ENCODE data around the gene FGFBP2. TPM values are rescaled to one million over a fixed set of nuclear protein-coding genes. Genes with fewer than 3 reads are reported as not detected.

FGFBP2 gene
- total and polyA plus RNA-seq, 7 donors, result 1.8 to 17.1 (median 3.9) TPM

DNA sequence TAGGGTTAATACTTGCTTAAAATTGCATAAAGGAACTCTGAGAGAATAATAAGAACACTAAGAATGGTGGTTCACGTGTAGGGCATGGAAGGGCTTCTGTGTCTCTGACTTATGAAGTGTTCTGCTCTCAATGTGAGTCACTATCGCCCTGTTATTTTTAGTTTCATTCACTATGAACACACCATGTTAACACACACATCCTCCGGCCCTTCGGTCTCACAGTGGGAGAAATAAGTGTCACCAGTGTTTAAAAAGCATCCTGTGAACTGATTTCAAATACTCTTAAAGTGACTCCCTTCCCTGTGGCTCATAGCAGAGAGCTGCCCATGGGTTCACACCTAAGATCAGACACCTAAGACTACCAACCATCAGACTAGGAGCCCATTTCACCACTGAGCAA lies 33.8 kb upstream of the FGFBP2 start:
- H3K27me3 ChIP-seq, result no peaks in the 10 kb centered on the region
- H3K27ac ChIP-seq, result no peak overlapping the region
- DNase-seq, result no peak
- no peak overlapping the region for H3K4me3 ChIP-seq
- H3K4me1 ChIP-seq, result peaks cover 0 to 11% (median 6%) of the 10 kb centered on the region in 4 donors
- 66 to 69% methylated on average over 4 of the region's 4 CpGs for WGBS, 2 donors
- TF ChIP-seq, protein P1, sequence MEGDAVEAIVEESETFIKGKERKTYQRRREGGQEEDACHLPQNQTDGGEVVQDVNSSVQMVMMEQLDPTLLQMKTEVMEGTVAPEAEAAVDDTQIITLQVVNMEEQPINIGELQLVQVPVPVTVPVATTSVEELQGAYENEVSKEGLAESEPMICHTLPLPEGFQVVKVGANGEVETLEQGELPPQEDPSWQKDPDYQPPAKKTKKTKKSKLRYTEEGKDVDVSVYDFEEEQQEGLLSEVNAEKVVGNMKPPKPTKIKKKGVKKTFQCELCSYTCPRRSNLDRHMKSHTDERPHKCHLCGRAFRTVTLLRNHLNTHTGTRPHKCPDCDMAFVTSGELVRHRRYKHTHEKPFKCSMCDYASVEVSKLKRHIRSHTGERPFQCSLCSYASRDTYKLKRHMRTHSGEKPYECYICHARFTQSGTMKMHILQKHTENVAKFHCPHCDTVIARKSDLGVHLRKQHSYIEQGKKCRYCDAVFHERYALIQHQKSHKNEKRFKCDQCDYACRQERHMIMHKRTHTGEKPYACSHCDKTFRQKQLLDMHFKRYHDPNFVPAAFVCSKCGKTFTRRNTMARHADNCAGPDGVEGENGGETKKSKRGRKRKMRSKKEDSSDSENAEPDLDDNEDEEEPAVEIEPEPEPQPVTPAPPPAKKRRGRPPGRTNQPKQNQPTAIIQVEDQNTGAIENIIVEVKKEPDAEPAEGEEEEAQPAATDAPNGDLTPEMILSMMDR (IDR thresholded peaks at IDR 0.05), result no peak
- TF ChIP-seq POLR2A (IDR thresholded peaks at IDR 0.05), result no peak
- TF ChIP-seq EP300 (IDR thresholded peaks at IDR 0.05), result no peak
- no peak for TF ChIP-seq POLR2AphosphoS5 (IDR thresholded peaks at IDR 0.05)
- intact Hi-C loops (cut with DNase I), result no loop called here
- H3K36me3 ChIP-seq, result no peaks in the 10 kb centered on the region
- no peaks in the 10 kb centered on the region for H3K9me3 ChIP-seq

DNA sequence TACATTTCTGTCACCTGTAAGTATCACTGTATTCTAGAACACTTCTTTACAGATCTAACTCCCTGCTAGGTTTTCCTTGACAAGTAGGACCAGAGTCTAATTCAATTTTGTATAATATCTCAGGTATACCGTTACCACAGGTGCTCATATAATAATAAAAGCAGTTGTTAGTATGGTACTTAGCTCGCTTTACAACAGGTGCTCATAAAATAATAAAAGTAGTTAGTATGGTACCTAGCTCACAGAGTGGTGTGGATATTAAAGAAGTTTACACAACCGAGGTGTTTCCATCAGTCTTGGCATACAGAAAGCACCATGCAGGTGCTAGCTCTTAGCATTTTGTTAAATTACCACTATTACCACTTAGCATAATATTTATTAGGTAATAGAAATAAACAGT lies 32.9 kb upstream of the FGFBP2 start:
- 16 to 65% methylated on average over 3 of the region's 3 CpGs for WGBS, 2 donors
- no peaks in the 10 kb centered on the region for H3K9me3 ChIP-seq
- no peaks in the 10 kb centered on the region for H3K27me3 ChIP-seq
- TF ChIP-seq POLR2AphosphoS5 (IDR thresholded peaks at IDR 0.05) (no peak), EP300 (IDR thresholded peaks at IDR 0.05) (no peak), POLR2A (IDR thresholded peaks at IDR 0.05) (no peak)
- TF ChIP-seq, protein P1 (IDR thresholded peaks at IDR 0.05), result no peak
- no peak overlapping the region for H3K27ac ChIP-seq
- no peak for DNase-seq
- peaks cover 0 to 3% (median 2%) of the 10 kb centered on the region in 4 donors for H3K4me1 ChIP-seq
- intact Hi-C loops (cut with DNase I), result no loop called here
- no peak overlapping the region for H3K4me3 ChIP-seq
- no peaks in the 10 kb centered on the region for H3K36me3 ChIP-seq

DNA sequence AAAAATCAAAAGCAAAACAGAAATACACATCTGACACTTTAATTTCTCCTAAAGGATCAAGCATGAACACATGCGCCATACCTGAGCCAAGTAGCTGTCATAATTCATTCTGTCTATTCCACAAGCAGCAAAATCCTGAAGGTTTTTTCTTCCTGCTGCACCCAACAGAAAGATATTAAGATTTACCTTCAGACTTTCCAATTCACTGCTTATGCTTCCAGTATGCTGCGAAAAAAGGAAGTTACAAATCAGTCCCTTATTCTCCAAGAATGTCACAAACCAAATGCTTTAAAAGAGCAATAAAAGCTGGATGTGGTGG lies 29.2 kb upstream of the FGFBP2 start:
- Histone ChIP-seq H3K4me3 (no peak overlapping the region), H3K4me1 (no peaks in the 10 kb centered on the region), H3K9me3 (no peaks in the 10 kb centered on the region), H3K27me3 (no peaks in the 10 kb centered on the region), H3K27ac (no peak overlapping the region), H3K36me3 (no peaks in the 10 kb centered on the region)
- 61 to 69% methylated on average over 2 of the region's 2 CpGs for WGBS, 2 donors
- intact Hi-C loops (cut with DNase I), result no loop called here
- no peak for DNase-seq
- TF ChIP-seq, protein P1 (IDR thresholded peaks at IDR 0.05), result no peak
- TF ChIP-seq EP300 (IDR thresholded peaks at IDR 0.05) (no peak), POLR2A (IDR thresholded peaks at IDR 0.05) (no peak), POLR2AphosphoS5 (IDR thresholded peaks at IDR 0.05) (no peak)

DNA sequence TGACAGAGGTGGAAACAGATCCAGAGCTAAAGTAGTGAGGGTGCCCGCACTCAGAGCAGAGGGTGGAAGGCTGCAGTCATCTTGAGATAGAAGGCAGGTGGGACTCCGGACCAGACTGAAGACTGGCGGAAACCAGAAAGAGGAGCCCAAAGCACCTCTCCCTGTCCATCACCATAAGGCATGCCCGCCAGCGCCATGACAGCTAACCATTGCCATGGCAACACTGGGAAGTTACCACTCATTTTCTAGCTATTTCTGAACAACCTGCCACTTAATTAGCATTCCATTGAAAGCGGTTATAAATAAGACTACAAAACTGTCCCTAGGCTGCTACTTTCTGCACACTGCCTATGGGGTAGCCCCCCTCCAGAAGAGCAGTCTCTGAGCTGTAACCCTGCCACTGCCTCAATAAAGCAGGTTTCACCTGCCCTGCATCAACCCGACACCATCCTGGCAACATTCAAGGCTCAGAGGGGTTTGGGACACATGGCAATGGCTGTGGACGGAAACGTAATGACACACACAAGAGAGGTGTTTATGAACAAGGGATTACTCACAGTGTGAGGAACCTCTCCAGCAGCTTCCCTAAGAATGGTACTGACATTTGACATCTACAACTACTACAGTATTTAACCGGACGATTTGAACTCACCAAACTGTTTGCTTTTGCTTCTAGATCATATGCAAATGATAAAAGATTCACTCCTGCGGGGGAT lies 27.8 kb upstream of the FGFBP2 start:
- intact Hi-C loops (cut with DNase I), result no loop called here
- TF ChIP-seq EP300 (IDR thresholded peaks at IDR 0.05) (no peak), POLR2AphosphoS5 (IDR thresholded peaks at IDR 0.05) (no peak), POLR2A (IDR thresholded peaks at IDR 0.05) (no peak)
- TF ChIP-seq, protein P1 (IDR thresholded peaks at IDR 0.05), result no peak
- Histone ChIP-seq H3K4me3 (no peak overlapping the region), H3K27ac (no peak overlapping the region), H3K9me3 (no peaks in the 10 kb centered on the region), H3K4me1 (no peaks in the 10 kb centered on the region), H3K36me3 (no peaks in the 10 kb centered on the region), H3K27me3 (no peaks in the 10 kb centered on the region)
- 65 to 87% methylated on average over 12 of the region's 12 CpGs for WGBS, 2 donors
- no peak for DNase-seq

DNA sequence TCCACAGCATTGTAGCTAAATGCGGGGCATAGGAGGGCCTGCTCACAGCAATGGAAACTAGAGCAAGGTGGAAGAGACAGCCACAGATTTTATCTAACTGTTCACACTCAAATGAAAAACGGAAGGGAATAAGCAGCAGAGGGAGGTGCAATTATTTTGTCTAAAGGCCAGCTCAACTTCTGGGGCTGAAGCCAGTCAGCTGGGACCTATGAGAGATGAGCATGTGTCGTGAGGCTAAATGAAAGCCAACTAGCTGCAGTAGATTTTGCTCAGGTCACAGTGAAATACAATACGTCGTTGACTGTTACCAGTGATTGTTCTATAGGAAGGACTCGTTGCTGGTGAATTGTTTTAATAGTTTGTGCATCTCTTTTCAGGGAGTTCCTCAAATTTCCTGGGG lies 26.4 kb upstream of the FGFBP2 start:
- intact Hi-C loops (cut with DNase I), result no loop called here
- Histone ChIP-seq H3K36me3 (no peaks in the 10 kb centered on the region), H3K27me3 (no peaks in the 10 kb centered on the region), H3K27ac (no peak overlapping the region), H3K4me3 (no peak overlapping the region), H3K4me1 (no peaks in the 10 kb centered on the region), H3K9me3 (no peaks in the 10 kb centered on the region)
- WGBS, 2 donors, result 78 to 80% methylated on average over 6 of the region's 6 CpGs
- no peak for DNase-seq
- TF ChIP-seq POLR2A (IDR thresholded peaks at IDR 0.05) (no peak), POLR2AphosphoS5 (IDR thresholded peaks at IDR 0.05) (no peak), EP300 (IDR thresholded peaks at IDR 0.05) (no peak)
- TF ChIP-seq, protein P1 (IDR thresholded peaks at IDR 0.05), result no peak
